HCT116 (cell line): Measurements from ENCODE around the gene ZDHHC3. TPM values are rescaled to one million over a fixed set of nuclear protein-coding genes. Genes with fewer than 3 reads are reported as not detected.

Experiments
- ATAC-seq: fragments of 200-7000 bp; cut with Tn5 transposase; 2 replicates; pipeline ENCODE4 v1.9.1; 2020; ENCODE audit warnings: mild to moderate bottlenecking, moderate library complexity
- BruUV-seq: library from RNA; stranded (reverse); fragments of 400-500 nt; replicated peaks from 2 replicates; lab custom pipeline; 2021; lab: Mats Ljungman, UMichigan
- CTCF ChIA-PET: fragments of 300-600 bp; sonication (Branson Sonifier 250); formaldehyde crosslinking; loops from one replicate; lab custom pipeline; 2021; ENCODE audit warnings: antibody characterized with exemption; lab: Charles Lee
- POLR2A ChIA-PET: fragments of 300-600, 350-600 bp; sonication (Branson Sonifier 250); formaldehyde crosslinking; loops from one replicate; lab custom pipeline; 2021; ENCODE audit warnings: antibody characterized with exemption; lab: Charles Lee
- RAD21 ChIA-PET, 2 experiments: fragments of 300-600 bp; sonication (Branson Sonifier 250); formaldehyde crosslinking; loops; one replicate each; lab custom pipeline; 2023; ENCODE audit warnings: low total read pairs in 2 of 2; ENCODE audit not compliant: uncharacterized antibody in 2 of 2, unreplicated experiment in 2 of 2, low non-redundant PET in 1 of 2; lab: Charles Lee
- DNase-seq: peaks from one replicate; pipeline ENCODE4 v3.0.0-alpha.2; 2010; ENCODE audit warnings: low read depth, low spot score
- H2AFZ ChIP-seq: fragments of 200-600 bp; shearing (Covaris generic), sonication (generic); 2 replicates; pipeline ENCODE4 v1.6.1; 2017; ENCODE audit warnings: low read depth, mixed run types, mixed read lengths, antibody characterized with exemption, low read length; ENCODE audit not compliant: poor library complexity, severe bottlenecking
- H3K27ac ChIP-seq: 2 replicates; pipeline ENCODE4 v1.5.1; 2012; ENCODE audit warnings: low read depth, low read length
- H3K27me3 ChIP-seq: fragments of 200-600 bp; sonication (generic); 2 replicates; pipeline ENCODE4 v1.6.1; 2016; ENCODE audit warnings: mixed run types, low read length, mixed read lengths; ENCODE audit not compliant: insufficient read depth
- H3K36me3 ChIP-seq, 2 experiments: fragments of 200-500 bp in 1 of 2; fragments of 200-600 bp in 1 of 2; sonication (Bioruptor generic) in 1 of 2; sonication (generic) in 1 of 2; 2 replicates each; pipeline versions ENCODE4 v1.5.1 to v1.6.1; 2014 to 2016; ENCODE audit warnings: low read length in 2 of 2, inconsistent platforms in 1 of 2, mixed read lengths in 1 of 2, mixed run types in 1 of 2; ENCODE audit not compliant: insufficient read depth in 2 of 2, control insufficient read depth in 1 of 2
- H3K4me1 ChIP-seq, 2 experiments: fragments of 200-600 bp in 1 of 2; sonication (generic) in 1 of 2; 2 replicates each; pipeline versions ENCODE4 v1.5.1 to v1.6.1; 2012 to 2017; ENCODE audit warnings: low read length in 2 of 2, inconsistent platforms in 1 of 2, mild to moderate bottlenecking in 1 of 2, mixed read lengths in 1 of 2, mixed run types in 1 of 2, moderate library complexity in 1 of 2; ENCODE audit not compliant: insufficient read depth in 2 of 2, control insufficient read depth in 1 of 2
- H3K4me2 ChIP-seq: fragments of 200-600 bp; sonication (generic); 2 replicates; pipeline ENCODE4 v1.6.1; 2017; ENCODE audit warnings: mixed run types, low read length, mixed read lengths
- H3K4me3 ChIP-seq, 2 experiments: fragments of 200-600 bp in 1 of 2; sonication (generic) in 1 of 2; replicated peaks in 1 of 2; 2 replicates each; pipeline ENCODE4 v1.5.1; 2011 to 2016; ENCODE audit warnings: low read length in 2 of 2, control low read depth in 1 of 2, low read depth in 1 of 2, mild to moderate bottlenecking in 1 of 2, mixed read lengths in 1 of 2, mixed run types in 1 of 2
- H3K79me2 ChIP-seq: fragments of 200-600 bp; sonication (generic); 2 replicates; pipeline ENCODE4 v1.6.1; 2017; ENCODE audit warnings: mild to moderate bottlenecking, mixed run types, low read length, moderate library complexity, mixed read lengths; ENCODE audit not compliant: insufficient read depth
- H3K9ac ChIP-seq: fragments of 200-600 bp; sonication (generic); 2 replicates; pipeline ENCODE4 v1.6.1; 2016; ENCODE audit warnings: low read length, mixed read lengths
- H3K9me2 ChIP-seq: fragments of 200-600 bp; sonication (generic), shearing (Covaris generic); 2 replicates; pipeline ENCODE4 v1.6.1; 2017; ENCODE audit warnings: mixed run types, mild to moderate bottlenecking, moderate library complexity; ENCODE audit not compliant: insufficient read depth
- H3K9me3 ChIP-seq, 2 experiments: fragments of 200-500 bp in 1 of 2; fragments of 200-600 bp in 1 of 2; sonication (Bioruptor generic) in 1 of 2; sonication (generic) in 1 of 2; 2 replicates each; pipeline ENCODE4 v1.6.1; 2014 to 2017; ENCODE audit warnings: low read length in 2 of 2, mixed read lengths in 2 of 2, inconsistent platforms in 1 of 2, low read depth in 1 of 2, mild to moderate bottlenecking in 1 of 2, mixed run types in 1 of 2, moderate library complexity in 1 of 2; ENCODE audit not compliant: control insufficient read depth in 1 of 2, insufficient read depth in 1 of 2
- H4K20me1 ChIP-seq: fragments of 200-600 bp; sonication (generic), shearing (Covaris generic); 2 replicates; pipeline ENCODE4 v1.6.1; 2017; ENCODE audit warnings: mixed run types, mild to moderate bottlenecking, moderate library complexity; ENCODE audit not compliant: insufficient read depth
- CEBPB ChIP-seq: IDR thresholded peaks from 2 replicates; pipeline ENCODE4 v1.6.1; 2012; ENCODE audit warnings: low read depth
- EGR1 ChIP-seq: IDR thresholded peaks from 2 replicates; pipeline ENCODE4 v1.6.1; 2012; ENCODE audit warnings: low read depth
- ELF1 ChIP-seq: IDR thresholded peaks from 2 replicates; pipeline ENCODE4 v1.6.1; 2012; ENCODE audit warnings: low read depth, borderline replicate concordance
- EZH2 ChIP-seq: fragments of 200-600 bp; sonication (generic); IDR thresholded peaks from 2 replicates; pipeline ENCODE4 v1.6.1; 2017; ENCODE audit warnings: antibody characterized with exemption, mixed run types
- EZH2phosphoT487 ChIP-seq: fragments of 200-600 bp; IDR thresholded peaks from 2 replicates; pipeline ENCODE4 v1.6.1; 2018; ENCODE audit warnings: antibody characterized with exemption, borderline replicate concordance
- FOSL1 ChIP-seq: IDR thresholded peaks from 2 replicates; pipeline ENCODE4 v1.6.1; 2012; ENCODE audit warnings: low read depth
- MAX ChIP-seq: IDR thresholded peaks from 2 replicates; pipeline ENCODE4 v1.6.1; 2012
- RAD21 ChIP-seq: IDR thresholded peaks from 2 replicates; pipeline ENCODE4 v1.6.1; 2012; ENCODE audit warnings: low read depth, mild to moderate bottlenecking
- SIN3A ChIP-seq: IDR thresholded peaks from 2 replicates; pipeline ENCODE4 v1.6.1; 2012; ENCODE audit warnings: low read depth
- SRF ChIP-seq: IDR thresholded peaks from 2 replicates; pipeline ENCODE4 v1.6.1; 2012; ENCODE audit warnings: low read depth
- TCF7L2 ChIP-seq: IDR thresholded peaks from 2 replicates; pipeline ENCODE4 v1.7.0; 2011; ENCODE audit warnings: borderline replicate concordance, inconsistent platforms; ENCODE audit not compliant: insufficient read depth, insufficient read length; ENCODE audit errors: extremely low read depth
- ZFX ChIP-seq: fragments of 450-650 bp; IDR thresholded peaks from 2 replicates; pipeline ENCODE4 v1.6.1; 2017
- ZNF274 ChIP-seq: fragments of 200-500 bp; sonication (Bioruptor generic); IDR thresholded peaks from 2 replicates; pipeline ENCODE4 v1.6.1; 2014; ENCODE audit warnings: mild to moderate bottlenecking, low read depth, low read length, inconsistent platforms
- intact Hi-C: fragments of 100-400 bp; cut with micrococcal nuclease; formaldehyde crosslinking; loops from 2 replicates; pipeline ENCODE4 v1.10.0; 2022
- total RNA-seq: library from RNA; stranded (reverse); gene quantifications from one replicate; pipeline ENCODE4 v1.2.1, GENCODE V29; 2021; ENCODE audit not compliant: unreplicated experiment
- TF ChIP-seq, protein P1 (sequence below): IDR thresholded peaks from 2 replicates; pipeline ENCODE4 v1.6.1; 2012; ENCODE audit warnings: low read depth

The ZDHHC3 gene
- total RNA-seq, 1 experiment from 2014 or later = 61.1 TPM

DNA sequence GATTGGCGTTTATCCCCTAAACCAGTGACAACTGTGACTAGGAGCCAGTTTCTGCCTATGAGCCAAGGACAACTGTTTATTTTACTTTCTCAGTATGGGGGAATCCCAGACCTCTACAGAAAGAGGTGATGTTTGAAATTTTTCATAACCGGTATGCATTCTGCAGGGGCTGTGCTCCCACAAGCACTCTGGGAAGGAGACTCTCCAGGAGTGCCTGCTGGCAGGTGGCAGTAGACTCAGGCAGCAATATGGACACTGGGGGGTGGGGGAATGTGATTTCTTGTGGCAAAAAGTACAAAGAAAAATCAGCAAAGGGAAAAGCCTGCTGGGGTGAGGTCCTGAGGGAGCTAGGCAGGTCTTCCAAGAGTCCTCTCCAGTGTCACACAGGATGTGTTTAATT, 95.7 kb downstream of the ZDHHC3 start:
- 0 out of 2 replicates have a peak, but pooled peaks have one; percentile 5 for TF ChIP-seq RAD21
- TF ChIP-seq EGR1 = no peak
- TF ChIP-seq ZFX = no peak
- no peaks in the 10 kb centered on the region for H3K9me2 ChIP-seq
- intact Hi-C loops = no loop called here
- peaks cover 22 to 31% of the 10 kb centered on the region in 2 experiments for H3K4me1 ChIP-seq
- DNase-seq = no peak
- H3K27ac ChIP-seq = no peak overlapping the region
- no TSS peak for BruUV-seq
- POLR2A ChIA-PET = no interaction called here
- no peaks in the 10 kb centered on the region for H4K20me1 ChIP-seq
- no peak overlapping the region for H3K4me3 ChIP-seq
- no peaks in the 10 kb centered on the region for H3K36me3 ChIP-seq
- no peak overlapping the region for H3K4me2 ChIP-seq
- CTCF ChIA-PET = no interaction called here
- no peaks in the 10 kb centered on the region for H3K27me3 ChIP-seq
- H3K9me3 ChIP-seq = no peaks in the 10 kb centered on the region
- no peak overlapping the region for H2AFZ ChIP-seq
- H3K79me2 ChIP-seq = no peaks in the 10 kb centered on the region
- H3K9ac ChIP-seq = no peak overlapping the region
- no peak for ATAC-seq
- RAD21 ChIA-PET = no interaction called here

DNA sequence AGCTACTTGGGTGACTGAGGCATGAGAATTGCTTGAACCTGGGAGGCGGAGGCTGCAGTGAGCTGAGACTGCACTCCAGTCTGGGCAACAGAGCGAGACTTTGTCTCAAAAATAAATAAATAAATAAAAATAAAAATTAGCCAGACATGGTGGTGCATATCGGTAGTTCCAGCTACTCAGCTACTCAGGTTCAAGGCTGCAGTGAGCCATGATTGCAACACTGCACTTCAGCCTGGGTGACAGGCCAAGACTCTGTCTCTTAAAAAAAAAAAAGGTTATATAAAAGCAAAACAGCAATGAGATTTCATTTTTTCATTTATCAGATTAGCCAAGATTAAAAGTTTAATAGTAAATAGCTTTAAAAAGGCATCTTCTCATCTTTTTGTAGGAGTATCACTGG, 98.6 kb downstream of the ZDHHC3 start:
- DNase-seq = no peak
- no peaks in the 10 kb centered on the region for H3K36me3 ChIP-seq
- no peak overlapping the region for H2AFZ ChIP-seq
- H3K79me2 ChIP-seq = no peaks in the 10 kb centered on the region
- TF ChIP-seq TCF7L2 (no peak), MAX (no peak), EZH2phosphoT487 (no peak), FOSL1 (no peak), EZH2 (no peak), SRF (no peak), ZNF274 (no peak), SIN3A (no peak), ELF1 (no peak), CEBPB (no peak)
- TF ChIP-seq, protein P1, sequence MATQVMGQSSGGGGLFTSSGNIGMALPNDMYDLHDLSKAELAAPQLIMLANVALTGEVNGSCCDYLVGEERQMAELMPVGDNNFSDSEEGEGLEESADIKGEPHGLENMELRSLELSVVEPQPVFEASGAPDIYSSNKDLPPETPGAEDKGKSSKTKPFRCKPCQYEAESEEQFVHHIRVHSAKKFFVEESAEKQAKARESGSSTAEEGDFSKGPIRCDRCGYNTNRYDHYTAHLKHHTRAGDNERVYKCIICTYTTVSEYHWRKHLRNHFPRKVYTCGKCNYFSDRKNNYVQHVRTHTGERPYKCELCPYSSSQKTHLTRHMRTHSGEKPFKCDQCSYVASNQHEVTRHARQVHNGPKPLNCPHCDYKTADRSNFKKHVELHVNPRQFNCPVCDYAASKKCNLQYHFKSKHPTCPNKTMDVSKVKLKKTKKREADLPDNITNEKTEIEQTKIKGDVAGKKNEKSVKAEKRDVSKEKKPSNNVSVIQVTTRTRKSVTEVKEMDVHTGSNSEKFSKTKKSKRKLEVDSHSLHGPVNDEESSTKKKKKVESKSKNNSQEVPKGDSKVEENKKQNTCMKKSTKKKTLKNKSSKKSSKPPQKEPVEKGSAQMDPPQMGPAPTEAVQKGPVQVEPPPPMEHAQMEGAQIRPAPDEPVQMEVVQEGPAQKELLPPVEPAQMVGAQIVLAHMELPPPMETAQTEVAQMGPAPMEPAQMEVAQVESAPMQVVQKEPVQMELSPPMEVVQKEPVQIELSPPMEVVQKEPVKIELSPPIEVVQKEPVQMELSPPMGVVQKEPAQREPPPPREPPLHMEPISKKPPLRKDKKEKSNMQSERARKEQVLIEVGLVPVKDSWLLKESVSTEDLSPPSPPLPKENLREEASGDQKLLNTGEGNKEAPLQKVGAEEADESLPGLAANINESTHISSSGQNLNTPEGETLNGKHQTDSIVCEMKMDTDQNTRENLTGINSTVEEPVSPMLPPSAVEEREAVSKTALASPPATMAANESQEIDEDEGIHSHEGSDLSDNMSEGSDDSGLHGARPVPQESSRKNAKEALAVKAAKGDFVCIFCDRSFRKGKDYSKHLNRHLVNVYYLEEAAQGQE = no peak
- H3K9ac ChIP-seq = no peak overlapping the region
- no TSS peak for BruUV-seq
- no peaks in the 10 kb centered on the region for H3K9me2 ChIP-seq
- no peak for ATAC-seq
- H3K4me1 ChIP-seq = peaks cover 0 to 5% of the 10 kb centered on the region in 2 experiments; a peak in 1 of 4 replicates
- no peaks in the 10 kb centered on the region for H4K20me1 ChIP-seq
- POLR2A ChIA-PET = no interaction called here
- no peak overlapping the region for H3K27ac ChIP-seq
- H3K9me3 ChIP-seq = no peaks in the 10 kb centered on the region
- no peak overlapping the region for H3K4me3 ChIP-seq
- intact Hi-C loops = no loop called here
- CTCF ChIA-PET = no interaction called here
- no peaks in the 10 kb centered on the region for H3K27me3 ChIP-seq
- no peak overlapping the region for H3K4me2 ChIP-seq
- RAD21 ChIA-PET = no interaction called here
